Neuronal stem cell (in vitro differentiated cells): ENCODE results near the gene CRADD.

Source experiments
- DNase-seq: peaks from one replicate; pipeline ENCODE4 v3.0.0-alpha.2; 2013; ENCODE audit warnings: low spot score
- H2AFZ ChIP-seq: one replicate; pipeline ENCODE4 v1.6.1; 2013; ENCODE audit warnings: mild to moderate bottlenecking, low read length, inconsistent platforms
- H2AK5ac ChIP-seq: 2 replicates; pipeline ENCODE4 v1.6.1; 2013; ENCODE audit warnings: low read depth, mild to moderate bottlenecking, inconsistent platforms, low read length, moderate library complexity, mixed read lengths
- H2BK120ac ChIP-seq: 2 replicates; pipeline ENCODE4 v1.6.1; 2013; ENCODE audit warnings: low read depth, mild to moderate bottlenecking, inconsistent platforms, low read length, moderate library complexity, mixed read lengths
- H2BK12ac ChIP-seq: one replicate; pipeline ENCODE4 v1.6.1; 2013; ENCODE audit warnings: low read length, inconsistent platforms
- H2BK15ac ChIP-seq: 2 replicates; pipeline ENCODE4 v1.6.1; 2013; ENCODE audit warnings: mild to moderate bottlenecking, low read length, inconsistent platforms, mixed read lengths
- H2BK5ac ChIP-seq: one replicate; pipeline ENCODE4 v1.6.1; 2013; ENCODE audit warnings: inconsistent platforms, mild to moderate bottlenecking, low read length, moderate library complexity
- H3K14ac ChIP-seq: one replicate; pipeline ENCODE4 v1.6.1; 2013; ENCODE audit warnings: low read length, inconsistent platforms
- H3K18ac ChIP-seq: 2 replicates; pipeline ENCODE4 v1.6.1; 2013; ENCODE audit warnings: low read length, inconsistent platforms
- H3K23ac ChIP-seq: 2 replicates; pipeline ENCODE4 v1.6.1; 2013; ENCODE audit warnings: low read depth, mild to moderate bottlenecking, mixed read lengths, low read length, inconsistent platforms; ENCODE audit not compliant: poor library complexity
- H3K27ac ChIP-seq: replicated peaks from 3 replicates; pipeline ENCODE4 v1.5.1; 2013; ENCODE audit warnings: low read length, inconsistent platforms
- H3K27me3 ChIP-seq, 3 experiments: 2 replicates each; pipeline ENCODE4 v1.6.1; 2013; ENCODE audit warnings: low read length in 3 of 3, mild to moderate bottlenecking in 2 of 3, inconsistent platforms in 1 of 3, low read depth in 1 of 3, mixed read lengths in 1 of 3, moderate library complexity in 1 of 3; ENCODE audit not compliant: control insufficient read depth in 3 of 3, insufficient read depth in 3 of 3
- H3K36me3 ChIP-seq, 2 donors: replicated peaks in 1 of 2; 2 replicates each; pipeline ENCODE4 v1.6.1; 2013; ENCODE audit warnings: low read length in 2 of 2; ENCODE audit not compliant: control insufficient read depth in 2 of 2, insufficient read depth in 2 of 2
- H3K4ac ChIP-seq: 2 replicates; pipeline ENCODE4 v1.6.1; 2013; ENCODE audit warnings: inconsistent platforms, mild to moderate bottlenecking, low read length, moderate library complexity
- H3K4me1 ChIP-seq, 2 donors: 1 replicate in 1 of 2; 2 replicates in 1 of 2; pipeline ENCODE4 v1.6.1; 2013; ENCODE audit warnings: low read length in 2 of 2, low read depth in 1 of 2; ENCODE audit not compliant: control insufficient read depth in 2 of 2, insufficient read depth in 1 of 2
- H3K4me2 ChIP-seq: one replicate; pipeline ENCODE4 v1.6.1; 2013; ENCODE audit warnings: mild to moderate bottlenecking, low read length, inconsistent platforms; ENCODE audit not compliant: insufficient read depth, poor library complexity, severe bottlenecking
- H3K4me3 ChIP-seq, 2 donors: 2 replicates each; pipeline ENCODE4 v1.5.1; 2013; ENCODE audit warnings: low read length in 2 of 2, mild to moderate bottlenecking in 2 of 2, inconsistent platforms in 1 of 2, moderate library complexity in 1 of 2
- H3K79me1 ChIP-seq: one replicate; pipeline ENCODE4 v1.6.1; 2013; ENCODE audit warnings: low read depth, mild to moderate bottlenecking, inconsistent platforms, low read length, moderate library complexity
- H3K9ac ChIP-seq: one replicate; pipeline ENCODE4 v1.6.1; 2013; ENCODE audit warnings: mild to moderate bottlenecking, low read depth, low read length, inconsistent platforms; ENCODE audit not compliant: poor library complexity
- H3K9me3 ChIP-seq, 2 donors: replicated peaks in 1 of 2; 2 replicates each; pipeline versions ENCODE3 to v1.6.1; 2013; ENCODE audit warnings: low read length in 2 of 2, mild to moderate bottlenecking in 2 of 2, inconsistent platforms in 1 of 2, low read depth in 1 of 2, mixed read lengths in 1 of 2, moderate library complexity in 1 of 2; ENCODE audit not compliant: control insufficient read depth in 2 of 2, insufficient read depth in 1 of 2
- H4K8ac ChIP-seq: one replicate; pipeline ENCODE4 v1.6.1; 2013; ENCODE audit warnings: low read depth, mild to moderate bottlenecking, inconsistent platforms, low read length, moderate library complexity
- H4K91ac ChIP-seq: one replicate; pipeline ENCODE4 v1.6.1; 2013; ENCODE audit warnings: low read length, low read depth, mild to moderate bottlenecking, inconsistent platforms; ENCODE audit not compliant: poor library complexity
- WGBS, 2 donors: extraction: QIAGEN DNeasy Blood & Tissue Kit; methylation state at CpG; one replicate each; pipeline ENCODE4 v1.1.7; 2013; ENCODE audit warnings: missing lambda C conversion rate in 2 of 2, mixed read lengths in 1 of 2; ENCODE audit not compliant: insufficient read length in 2 of 2, insufficient replicate concordance in 1 of 2; ENCODE audit errors: extremely low coverage in 2 of 2; 5-methylcytosine and 5-hydroxymethylcytosine counted together

Gene CRADD

GRCh38 chr12:93679308-93679925, 2.2 kb downstream of the CRADD start:
- WGBS, 2 donors, result no CpG with 5 or more reads among the region's 8 CpGs

DNA sequence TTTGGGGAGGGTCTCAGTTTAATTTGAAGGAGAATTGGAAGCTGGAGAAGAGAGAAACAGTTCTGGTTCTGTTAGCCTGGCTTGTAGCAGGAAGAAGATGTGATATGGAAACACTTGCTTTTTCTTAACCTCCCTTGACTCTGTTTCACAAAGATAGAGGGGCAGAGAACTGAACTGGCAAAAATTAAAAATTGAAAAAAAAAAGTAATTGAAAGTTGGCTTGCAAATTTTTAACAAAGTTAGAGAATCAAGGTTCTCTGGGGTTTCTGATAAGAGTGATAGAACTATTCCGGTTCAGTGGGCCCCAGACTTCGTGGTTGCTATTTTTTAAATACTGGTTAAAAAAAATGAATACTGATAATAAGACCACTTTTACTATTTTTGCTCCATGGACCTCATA, 2.8 kb downstream of the CRADD start:
- Histone ChIP-seq H3K18ac (no peak overlapping the region), H4K8ac (no peak overlapping the region), H3K4ac (no peak overlapping the region), H3K4me3 (no peak overlapping the region), H2BK15ac (no peak overlapping the region), H2BK12ac (no peak overlapping the region), H2AK5ac (no peak overlapping the region), H3K4me2 (no peak overlapping the region), H3K27ac (no peak overlapping the region), H3K23ac (no peak overlapping the region), H2BK120ac (no peak overlapping the region), H3K36me3 (no peaks in the 10 kb centered on the region), H3K14ac (no peak overlapping the region), H3K27me3 (no peaks in the 10 kb centered on the region), H2BK5ac (no peak overlapping the region), H3K79me1 (no peaks in the 10 kb centered on the region), H4K91ac (no peak overlapping the region), H3K9ac (no peak overlapping the region), H3K4me1 (peaks cover 3 to 10% of the 10 kb centered on the region in 2 donors), H3K9me3 (peaks cover 0 to 2% of the 10 kb centered on the region in 2 donors), H2AFZ (no peak overlapping the region)
- no peak for DNase-seq
- no CpG with 5 or more reads among the region's 2 CpGs for WGBS, 2 donors

More at GRCh38 chr12:93679308-93679925, 2.2 kb downstream of the CRADD start:
- no peak overlapping the region for H2BK12ac ChIP-seq
- H3K27ac ChIP-seq, result no peak overlapping the region
- no peak overlapping the region for H3K18ac ChIP-seq
- no peak overlapping the region for H2AK5ac ChIP-seq
- no peaks in the 10 kb centered on the region for H3K79me1 ChIP-seq
- no peak overlapping the region for H4K91ac ChIP-seq
- H2BK5ac ChIP-seq, result no peak overlapping the region
- H3K4me2 ChIP-seq, result no peak overlapping the region
- no peaks in the 10 kb centered on the region for H3K36me3 ChIP-seq
- no peak overlapping the region for H2BK120ac ChIP-seq
- H2AFZ ChIP-seq, result no peak overlapping the region
- H3K4me3 ChIP-seq, result no peak overlapping the region
- no peaks in the 10 kb centered on the region for H3K27me3 ChIP-seq
- H3K4me1 ChIP-seq, result peaks cover 3 to 10% of the 10 kb centered on the region in 2 donors
- no peak overlapping the region for H3K9ac ChIP-seq
- no peak overlapping the region for H4K8ac ChIP-seq
- DNase-seq, result no peak
- no peak overlapping the region for H3K4ac ChIP-seq
- no peak overlapping the region for H3K23ac ChIP-seq
- no peak overlapping the region for H2BK15ac ChIP-seq
- peaks cover 0 to 2% of the 10 kb centered on the region in 2 donors for H3K9me3 ChIP-seq
- H3K14ac ChIP-seq, result no peak overlapping the region

GRCh38 chr12:93682846-93683261, 5.7 kb downstream of the CRADD start:
- H3K4me2 ChIP-seq, result no peak overlapping the region
- no peak overlapping the region for H3K27ac ChIP-seq
- H2BK12ac ChIP-seq, result no peak overlapping the region
- no peak overlapping the region for H2AFZ ChIP-seq
- no peaks in the 10 kb centered on the region for H3K79me1 ChIP-seq
- no peak overlapping the region for H2BK5ac ChIP-seq
- no peak overlapping the region for H4K8ac ChIP-seq
- DNase-seq, result no peak
- H3K27me3 ChIP-seq, result no peaks in the 10 kb centered on the region
- peaks cover 0 to 2% of the 10 kb centered on the region in 2 donors for H3K9me3 ChIP-seq
- no peak overlapping the region for H3K4ac ChIP-seq
- no peak overlapping the region for H2BK120ac ChIP-seq
- H3K23ac ChIP-seq, result no peak overlapping the region
- no peak overlapping the region for H3K14ac ChIP-seq
- H2BK15ac ChIP-seq, result no peak overlapping the region
- H3K4me3 ChIP-seq, result peak overlapping the region in 1 of 2 donors; percentile 49
- no peak overlapping the region for H2AK5ac ChIP-seq
- no peaks in the 10 kb centered on the region for H3K36me3 ChIP-seq
- no peak overlapping the region for H3K9ac ChIP-seq
- H3K4me1 ChIP-seq, result peaks cover 3 to 8% of the 10 kb centered on the region in 2 donors
- no CpG with 5 or more reads among the region's 5 CpGs for WGBS, 2 donors
- H4K91ac ChIP-seq, result no peak overlapping the region
- H3K18ac ChIP-seq, result peak overlapping the region; percentile 20

DNA sequence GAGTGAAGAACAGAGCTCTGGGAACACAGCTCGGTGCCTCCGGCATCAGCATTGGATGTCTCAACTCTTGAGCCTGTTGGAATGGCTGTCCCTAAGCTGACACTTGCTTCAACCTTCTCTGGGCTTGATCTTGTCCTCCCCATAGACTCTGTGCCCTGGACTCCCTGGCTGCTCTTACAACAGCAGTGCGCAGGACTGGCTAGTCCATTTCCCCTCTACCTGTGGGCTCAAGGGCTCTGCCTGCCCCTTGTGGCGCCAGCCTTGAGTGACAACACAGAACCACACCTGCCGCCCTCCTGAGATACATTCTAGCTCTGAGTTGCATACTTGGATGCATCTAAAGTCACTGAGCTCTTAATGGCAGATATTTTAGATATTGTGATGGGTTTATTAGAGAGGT, 6.2 kb downstream of the CRADD start:
- Histone ChIP-seq H3K18ac (no peak overlapping the region), H2BK5ac (no peak overlapping the region), H3K9me3 (peaks cover 0 to 2% of the 10 kb centered on the region in 2 donors), H2AK5ac (no peak overlapping the region), H3K4me1 (peaks cover 3 to 4% of the 10 kb centered on the region in 2 donors), H3K4me3 (no peak overlapping the region), H3K9ac (no peak overlapping the region), H2BK15ac (no peak overlapping the region), H2BK12ac (no peak overlapping the region), H3K36me3 (no peaks in the 10 kb centered on the region), H3K4ac (no peak overlapping the region), H4K8ac (no peak overlapping the region), H2AFZ (no peak overlapping the region), H3K14ac (no peak overlapping the region), H3K79me1 (no peaks in the 10 kb centered on the region), H3K27me3 (no peaks in the 10 kb centered on the region), H3K27ac (no peak overlapping the region), H3K4me2 (no peak overlapping the region), H3K23ac (no peak overlapping the region), H4K91ac (no peak overlapping the region), H2BK120ac (no peak overlapping the region)
- no CpG with 5 or more reads among the region's 5 CpGs for WGBS, 2 donors
- no peak for DNase-seq
